ENCODE measurements around the gene HTR4. TPM values are rescaled to one million over a fixed set of nuclear protein-coding genes. Genes with fewer than 3 reads are reported as not detected.

The HTR4 gene
- total RNA-seq, 2 experiments from 2014 or later, result not detected

GRCh38 chr5:148565148-148565547, 89.2 kb downstream of the HTR4 start:
- Mint-ChIP-seq H3K4me1 (no peaks in the 10 kb centered on the region), H3K27me3 (peaks cover 10% of the 10 kb centered on the region), H3K9me3 (no peaks in the 10 kb centered on the region), H3K36me3 (ENCODE audit: low read depth) (no peaks in the 10 kb centered on the region), H3K4me3 (no peak overlapping the region), H3K27ac (no peak overlapping the region)
- ChIA-PET CTCF (interaction anchor here (0.6 kb wide), 1 partner anchor 36 kb away, joined by 4 read pairs; no protein-coding TSS in a partner anchor), POLR2A (no interaction called here)
- no peak for DNase-seq

DNA sequence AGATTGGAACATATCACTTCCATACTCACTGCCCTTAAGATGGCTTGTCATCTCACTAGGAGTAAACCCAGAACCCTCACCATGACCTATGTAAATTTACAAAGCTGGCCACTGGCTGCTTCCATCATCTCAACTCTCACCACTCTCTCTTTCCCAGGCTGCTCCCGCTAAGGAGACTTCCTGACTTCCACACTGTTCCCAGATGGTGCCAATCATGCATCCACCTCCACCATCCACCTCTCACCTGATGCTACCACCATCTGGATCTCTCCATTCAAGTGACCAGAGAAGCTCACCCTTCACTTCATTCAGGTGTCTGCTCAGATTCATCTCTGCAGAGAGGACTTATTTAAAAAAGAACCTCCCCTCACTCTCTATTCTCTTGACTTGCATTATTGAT, 91.3 kb downstream of the HTR4 start:
- peaks cover 10% of the 10 kb centered on the region for H3K27me3 Mint-ChIP-seq
- H3K9me3 Mint-ChIP-seq, result no peaks in the 10 kb centered on the region
- no peak overlapping the region for H3K4me3 Mint-ChIP-seq
- POLR2A ChIA-PET, result no interaction called here
- no peak for DNase-seq
- H3K4me1 Mint-ChIP-seq, result no peaks in the 10 kb centered on the region
- CTCF ChIA-PET, result no interaction called here
- no peaks in the 10 kb centered on the region for H3K36me3 Mint-ChIP-seq (ENCODE audit: low read depth)
- H3K27ac Mint-ChIP-seq, result no peak overlapping the region

GRCh38 chr5:148561801-148562311, 92.5 kb downstream of the HTR4 start:
- CTCF ChIA-PET, result interaction anchor here (0.7 kb wide), 1 partner anchor 326 kb away, joined by 3 read pairs; no protein-coding TSS in a partner anchor
- H3K36me3 Mint-ChIP-seq (ENCODE audit: low read depth), result no peaks in the 10 kb centered on the region
- no peaks in the 10 kb centered on the region for H3K4me1 Mint-ChIP-seq
- POLR2A ChIA-PET, result no interaction called here
- H3K9me3 Mint-ChIP-seq, result no peaks in the 10 kb centered on the region
- H3K27ac Mint-ChIP-seq, result no peak overlapping the region
- DNase-seq, result no peak
- peaks cover 10% of the 10 kb centered on the region for H3K27me3 Mint-ChIP-seq
- no peak overlapping the region for H3K4me3 Mint-ChIP-seq

GRCh38 chr5:148559461-148559860, 94.9 kb downstream of the HTR4 start:
- Mint-ChIP-seq H3K36me3 (ENCODE audit: low read depth) (no peaks in the 10 kb centered on the region), H3K27me3 (peaks cover 5% of the 10 kb centered on the region), H3K27ac (no peak overlapping the region), H3K9me3 (no peaks in the 10 kb centered on the region), H3K4me1 (no peaks in the 10 kb centered on the region), H3K4me3 (no peak overlapping the region)
- CTCF ChIA-PET, result no interaction called here
- POLR2A ChIA-PET, result no interaction called here
- DNase-seq, result no peak

DNA sequence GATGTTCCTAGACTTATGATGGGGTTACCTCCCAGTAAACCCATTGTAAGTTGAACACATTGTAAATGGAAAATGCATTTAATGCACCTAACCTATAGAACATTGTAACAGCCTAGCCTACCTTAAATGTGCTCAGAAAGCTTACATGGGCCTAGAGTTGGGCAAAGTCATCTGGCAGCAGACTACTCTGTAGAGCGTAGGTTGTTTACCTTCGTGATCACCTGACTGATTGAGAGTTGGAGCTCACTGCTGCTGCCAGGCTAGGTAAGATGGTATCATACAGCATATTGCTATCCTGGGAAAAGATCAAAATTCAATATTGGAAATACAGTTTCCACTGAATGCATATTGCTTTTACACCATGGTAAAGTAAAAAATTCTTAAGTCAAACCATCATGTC, 95.4 kb downstream of the HTR4 start:
- no peak for DNase-seq
- Mint-ChIP-seq H3K4me1 (no peaks in the 10 kb centered on the region), H3K4me3 (no peak overlapping the region), H3K9me3 (no peaks in the 10 kb centered on the region), H3K27ac (no peak overlapping the region), H3K27me3 (peaks cover 3% of the 10 kb centered on the region), H3K36me3 (ENCODE audit: low read depth) (no peaks in the 10 kb centered on the region)
- POLR2A ChIA-PET, result no interaction called here
- CTCF ChIA-PET, result no interaction called here

DNA sequence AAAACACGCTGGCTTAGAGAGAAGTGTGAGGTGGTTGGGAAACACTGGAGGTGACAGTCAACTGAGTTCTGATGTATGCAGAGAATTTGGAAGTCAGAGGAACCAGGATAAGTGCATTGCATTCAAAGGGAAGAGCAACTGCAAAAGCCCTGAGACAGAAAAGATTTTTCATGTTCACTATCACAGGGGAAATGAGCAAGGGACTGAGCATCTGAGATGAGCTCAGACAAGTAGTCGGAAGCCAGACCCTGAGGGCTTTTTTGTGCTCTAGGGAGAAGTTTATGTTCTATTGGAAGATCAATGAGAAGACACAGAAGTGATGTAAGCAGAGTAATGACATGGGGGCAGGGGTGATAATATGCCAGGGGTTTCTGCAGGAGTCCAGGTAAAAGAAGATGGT, 97.5 kb downstream of the HTR4 start:
- Mint-ChIP-seq H3K4me3 (no peak overlapping the region), H3K9me3 (no peaks in the 10 kb centered on the region), H3K27ac (no peak overlapping the region), H3K27me3 (peaks cover 3% of the 10 kb centered on the region), H3K4me1 (no peaks in the 10 kb centered on the region), H3K36me3 (ENCODE audit: low read depth) (no peaks in the 10 kb centered on the region)
- DNase-seq, result no peak
- POLR2A ChIA-PET, result no interaction called here
- CTCF ChIA-PET, result no interaction called here

DNA sequence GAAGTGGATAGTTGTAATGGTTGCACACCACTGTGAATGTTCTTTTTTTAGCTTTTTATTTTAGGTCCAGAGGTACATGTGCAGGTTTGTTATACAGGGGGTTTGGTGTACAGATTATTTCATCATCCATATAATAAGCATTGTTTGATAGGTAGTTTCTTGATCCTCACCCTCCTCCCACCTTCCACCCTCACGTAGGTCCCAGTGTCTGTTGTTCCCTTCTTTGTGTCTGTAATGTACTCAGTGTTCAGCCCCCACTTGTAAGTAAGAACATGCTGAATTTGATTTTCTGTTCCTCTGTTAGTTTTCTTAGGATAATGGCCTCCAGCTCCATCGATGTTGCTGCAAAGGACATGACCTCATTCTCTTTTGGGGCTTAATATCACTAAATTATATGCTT, 99.7 kb downstream of the HTR4 start:
- peaks cover under 1% of the 10 kb centered on the region for H3K27me3 Mint-ChIP-seq
- H3K9me3 Mint-ChIP-seq, result no peaks in the 10 kb centered on the region
- H3K4me1 Mint-ChIP-seq, result no peaks in the 10 kb centered on the region
- no peaks in the 10 kb centered on the region for H3K36me3 Mint-ChIP-seq (ENCODE audit: low read depth)
- ChIA-PET POLR2A (interaction anchor here (0.5 kb wide), 1 partner anchor 503 kb away, joined by 3 read pairs; no protein-coding TSS in a partner anchor), CTCF (no interaction called here)
- no peak overlapping the region for H3K4me3 Mint-ChIP-seq
- DNase-seq, result no peak
- no peak overlapping the region for H3K27ac Mint-ChIP-seq

- no peak overlapping the region for H3K4me3 Mint-ChIP-seq
- H3K27me3 Mint-ChIP-seq, result peaks cover 6% of the 10 kb centered on the region
- ChIA-PET CTCF (no interaction called here), POLR2A (no interaction called here)
- no peak overlapping the region for H3K27ac Mint-ChIP-seq
- no peaks in the 10 kb centered on the region for H3K36me3 Mint-ChIP-seq (ENCODE audit: low read depth)
- H3K9me3 Mint-ChIP-seq, result no peaks in the 10 kb centered on the region
- no peak for DNase-seq
- no peaks in the 10 kb centered on the region for H3K4me1 Mint-ChIP-seq
Measured at GRCh38 chr5:148543727-148544126, 110.6 kb downstream of the HTR4 start.

- Mint-ChIP-seq H3K4me1 (no peaks in the 10 kb centered on the region), H3K36me3 (ENCODE audit: low read depth) (no peaks in the 10 kb centered on the region), H3K9me3 (no peaks in the 10 kb centered on the region), H3K27me3 (peaks cover 11% of the 10 kb centered on the region), H3K4me3 (no peak overlapping the region), H3K27ac (no peak overlapping the region)
- ChIA-PET CTCF (no interaction called here), POLR2A (no interaction called here)
- DNase-seq, result no peak
Measured at GRCh38 chr5:148542812-148543211, 111.5 kb downstream of the HTR4 start.

DNA sequence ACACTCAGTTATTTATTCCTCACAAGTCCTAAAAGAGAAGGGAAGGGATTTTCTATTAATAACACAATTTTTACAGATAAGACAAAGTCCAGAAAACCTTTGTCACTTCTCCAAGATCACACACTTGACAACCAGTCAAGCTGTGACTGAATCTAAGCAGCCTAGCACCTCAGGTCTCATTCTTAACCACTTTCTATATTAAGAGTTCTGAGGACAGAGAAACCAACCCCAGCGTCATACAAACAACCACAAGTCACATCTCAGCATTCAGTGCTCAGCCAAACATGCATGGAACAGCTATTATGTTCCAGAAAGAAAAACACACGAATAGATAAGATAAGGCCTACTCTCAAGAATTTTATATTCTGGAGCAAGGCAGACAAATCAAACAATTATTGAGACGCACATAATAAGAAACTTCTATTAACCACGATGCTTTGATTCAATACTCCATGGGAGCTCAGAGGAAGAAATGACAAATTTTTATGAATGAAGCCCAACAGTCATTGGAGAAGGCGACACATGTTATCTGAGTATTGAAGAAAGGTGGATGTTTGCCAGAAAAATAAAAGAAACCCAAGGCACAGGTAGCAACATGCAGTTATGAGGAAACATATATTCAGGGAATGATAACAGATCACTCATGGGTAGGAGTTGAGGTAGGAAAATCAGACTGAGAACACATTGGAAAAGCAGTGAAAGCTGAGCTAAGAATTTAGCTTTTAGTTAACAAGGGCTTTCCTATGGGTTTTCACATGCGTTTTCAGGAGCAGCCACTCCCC, 113.1 kb downstream of the HTR4 start:
- H3K27me3 Mint-ChIP-seq, result peaks cover 20% of the 10 kb centered on the region

DNA sequence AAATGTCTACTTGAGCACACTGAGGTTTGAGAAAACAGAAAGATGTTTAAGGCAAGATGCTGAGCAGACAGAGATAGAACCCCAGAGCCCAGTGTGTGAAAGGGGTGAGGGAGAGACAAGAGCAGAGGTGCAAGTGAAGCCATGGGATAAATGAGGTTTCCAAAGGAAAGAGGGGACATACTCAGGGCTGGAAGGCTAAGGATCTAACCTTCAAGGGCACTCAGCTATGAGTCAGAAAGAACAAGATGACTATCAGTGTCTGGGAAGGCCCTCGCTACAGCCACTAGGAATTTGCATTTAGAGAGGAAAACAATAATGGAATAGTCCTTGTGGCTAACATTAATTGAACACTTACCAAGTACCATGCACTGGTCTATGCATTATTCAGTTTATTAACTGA, 113.7 kb downstream of the HTR4 start:
- Mint-ChIP-seq H3K9me3 (no peaks in the 10 kb centered on the region), H3K27ac (no peak overlapping the region), H3K27me3 (peaks cover 22% of the 10 kb centered on the region), H3K4me1 (no peaks in the 10 kb centered on the region), H3K4me3 (no peak overlapping the region), H3K36me3 (ENCODE audit: low read depth) (no peaks in the 10 kb centered on the region)
- ChIA-PET POLR2A (no interaction called here), CTCF (no interaction called here)
- DNase-seq, result no peak

More for the DNA sequence above, 113.1 kb downstream of the HTR4 start:
- POLR2A ChIA-PET, result no interaction called here
- CTCF ChIA-PET, result no interaction called here
- Mint-ChIP-seq H3K4me1 (no peaks in the 10 kb centered on the region), H3K9me3 (no peaks in the 10 kb centered on the region), H3K27ac (no peak overlapping the region), H3K36me3 (ENCODE audit: low read depth) (no peaks in the 10 kb centered on the region), H3K4me3 (no peak overlapping the region)
- DNase-seq, result no peak

- Mint-ChIP-seq H3K4me1 (no peaks in the 10 kb centered on the region), H3K36me3 (ENCODE audit: low read depth) (no peaks in the 10 kb centered on the region), H3K4me3 (no peak overlapping the region), H3K27ac (no peak overlapping the region), H3K27me3 (peaks cover 26% of the 10 kb centered on the region), H3K9me3 (no peaks in the 10 kb centered on the region)
- CTCF ChIA-PET, result no interaction called here
- DNase-seq, result no peak
- POLR2A ChIA-PET, result no interaction called here
Measured at GRCh38 chr5:148539851-148540250, 114.5 kb downstream of the HTR4 start.

- ChIA-PET CTCF (interaction anchor here (1.0 kb wide), 1 partner anchor 171 kb away, joined by 3 read pairs; no protein-coding TSS in a partner anchor), POLR2A (no interaction called here)
- no peak overlapping the region for H3K27ac Mint-ChIP-seq
- peaks cover 19% of the 10 kb centered on the region for H3K27me3 Mint-ChIP-seq
- no peaks in the 10 kb centered on the region for H3K36me3 Mint-ChIP-seq (ENCODE audit: low read depth)
- peaks cover 2% of the 10 kb centered on the region for H3K9me3 Mint-ChIP-seq
- no peak overlapping the region for H3K4me3 Mint-ChIP-seq
- no peak for DNase-seq
- no peaks in the 10 kb centered on the region for H3K4me1 Mint-ChIP-seq
Measured at GRCh38 chr5:148535190-148535589, 119.1 kb downstream of the HTR4 start.

All from activated CD4-positive, alpha-beta T cell treated with anti-CD3 and anti-CD28 coated beads, Interleukin-2, amount 10 ng/mL, durations not matched to agents 7 days and 5 days (primary cell).